Parathyroid adenoma (tissue), 2 donors: ENCODE results near the gene ERLIN1.

Experiments
- H2AFZ ChIP-seq: fragments of 300-600 bp; sonication (generic); one replicate; pipeline ENCODE4 v1.7.0; 2017; ENCODE audit warnings: antibody characterized with exemption, mild to moderate bottlenecking
- H3K27ac ChIP-seq: fragments of 300-600 bp; sonication (generic); one replicate; pipeline ENCODE4 v1.7.0; 2017
- H3K27me3 ChIP-seq: fragments of 300-600 bp; sonication (generic); one replicate; pipeline ENCODE4 v1.7.0; 2017; ENCODE audit warnings: low read length; ENCODE audit not compliant: control insufficient read depth, insufficient read depth
- H3K36me3 ChIP-seq: fragments of 300-600 bp; sonication (generic); one replicate; pipeline ENCODE4 v1.7.0; 2017; ENCODE audit warnings: low read length; ENCODE audit not compliant: control insufficient read depth, insufficient read depth
- H3K4me1 ChIP-seq: fragments of 300-600 bp; sonication (generic); one replicate; pipeline ENCODE4 v1.7.0; 2017; ENCODE audit warnings: control low read depth
- H3K4me2 ChIP-seq: fragments of 300-600 bp; sonication (generic); one replicate; pipeline ENCODE4 v1.7.0; 2017; ENCODE audit warnings: low read length
- H3K4me3 ChIP-seq: fragments of 300-600 bp; sonication (generic); one replicate; pipeline ENCODE4 v1.7.0; 2017; ENCODE audit warnings: low read depth, low read length
- H3K79me2 ChIP-seq: fragments of 300-600 bp; sonication (generic); one replicate; pipeline ENCODE4 v1.7.0; 2017; ENCODE audit warnings: control low read depth
- H3K9ac ChIP-seq: fragments of 300-600 bp; sonication (generic); one replicate; pipeline ENCODE4 v1.7.0; 2017; ENCODE audit warnings: mild to moderate bottlenecking
- H3K9me3 ChIP-seq: fragments of 300-600 bp; sonication (generic); one replicate; pipeline ENCODE4 v1.7.0; 2017; ENCODE audit warnings: low read length; ENCODE audit not compliant: control insufficient read depth
- CTCF ChIP-seq: fragments of 300-600 bp; sonication (generic); IDR thresholded peaks from one replicate; pipeline ENCODE4 v1.7.0; 2017; ENCODE audit warnings: antibody characterized with exemption, mild to moderate bottlenecking
- donor health status: primary hyperparathyroidism.

The ERLIN1 gene

DNA sequence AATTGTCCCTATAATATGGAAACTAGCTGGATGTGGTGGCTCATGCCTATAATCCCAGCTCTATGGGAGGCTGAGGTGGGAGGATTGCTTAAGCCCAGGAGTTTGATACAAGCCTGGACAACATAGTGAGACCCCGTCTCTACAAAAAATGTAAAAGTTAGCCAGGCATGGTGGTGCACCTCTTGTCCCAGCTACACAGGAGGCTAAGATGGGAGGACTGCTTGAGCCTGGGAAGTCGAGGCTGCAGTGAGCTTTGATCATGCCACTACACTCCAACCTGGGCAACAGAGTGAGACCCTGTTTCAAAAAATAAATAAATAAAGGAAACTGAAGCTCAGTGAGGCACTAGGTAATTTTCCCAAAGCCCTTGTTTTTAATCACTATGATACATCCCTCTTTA lies 15.7 kb upstream of the ERLIN1 start:
- Histone ChIP-seq H3K9ac (no peak overlapping the region), H3K4me3 (no peak overlapping the region), H3K4me1 (no peaks in the 10 kb centered on the region), H3K27ac (no peak overlapping the region), H3K27me3 (no peaks in the 10 kb centered on the region), H3K9me3 (no peaks in the 10 kb centered on the region), H3K36me3 (no peaks in the 10 kb centered on the region), H2AFZ (no peak overlapping the region), H3K79me2 (peaks cover 3% of the 10 kb centered on the region), H3K4me2 (no peak overlapping the region)
- no peak for TF ChIP-seq CTCF

DNA sequence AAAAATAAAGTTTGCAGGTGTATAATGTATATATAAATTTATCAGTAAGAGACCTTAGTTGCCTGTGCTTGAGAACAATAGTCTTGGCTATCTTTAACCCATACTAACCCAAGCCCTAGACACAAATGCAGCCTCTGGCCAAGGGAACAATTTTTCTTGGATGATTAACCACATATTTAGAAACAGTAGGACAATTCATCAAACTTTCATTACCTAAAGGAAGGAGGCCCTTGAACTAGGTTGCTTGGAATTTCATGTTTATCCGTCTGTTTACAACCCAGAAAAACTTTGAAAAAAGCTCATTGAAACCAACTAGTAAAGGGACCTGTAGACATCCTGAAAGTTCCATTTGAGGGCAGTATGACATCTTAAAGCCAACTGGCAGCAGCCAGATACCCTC lies 8.9 kb upstream of the ERLIN1 start:
- H2AFZ ChIP-seq: no peak overlapping the region
- H3K4me2 ChIP-seq: no peak overlapping the region
- no peak overlapping the region for H3K4me3 ChIP-seq
- H3K27ac ChIP-seq: no peak overlapping the region
- no peaks in the 10 kb centered on the region for H3K79me2 ChIP-seq
- H3K27me3 ChIP-seq: no peaks in the 10 kb centered on the region
- H3K36me3 ChIP-seq: no peaks in the 10 kb centered on the region
- TF ChIP-seq CTCF: no peak
- no peaks in the 10 kb centered on the region for H3K9me3 ChIP-seq
- no peak overlapping the region for H3K9ac ChIP-seq
- H3K4me1 ChIP-seq: no peaks in the 10 kb centered on the region

DNA sequence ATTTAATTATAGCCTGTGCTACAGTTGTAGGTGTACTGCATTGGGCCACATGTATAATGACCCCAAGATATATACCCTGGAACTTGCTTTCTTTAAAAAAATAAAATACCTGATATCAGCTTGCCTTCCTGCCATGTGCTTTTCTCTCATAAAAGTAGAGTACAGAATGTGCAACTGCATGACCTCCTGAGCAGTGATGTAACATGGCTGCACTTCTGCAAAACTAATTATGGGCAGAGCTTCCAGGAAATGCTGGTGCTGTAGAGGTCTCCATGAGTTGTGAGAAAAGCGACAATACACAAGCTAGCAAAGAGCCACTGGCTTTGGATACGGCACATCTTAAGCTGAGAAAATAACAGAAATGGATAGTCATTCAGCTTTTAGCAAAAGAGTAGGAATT lies 6.5 kb upstream of the ERLIN1 start:
- Histone ChIP-seq H3K36me3 (no peaks in the 10 kb centered on the region), H3K27ac (no peak overlapping the region), H3K27me3 (no peaks in the 10 kb centered on the region)

GRCh38 chr10:100186253-100187212 lies 704 bp upstream of the ERLIN1 start:
- H3K4me1 ChIP-seq: peaks cover 11% of the 10 kb centered on the region
- H3K79me2 ChIP-seq: peaks cover 10% of the 10 kb centered on the region
- peak overlapping the region; percentile 93 for H2AFZ ChIP-seq
- H3K9ac ChIP-seq: no peak overlapping the region
- TF ChIP-seq CTCF: no peak
- peak overlapping the region; percentile 74 for H3K27ac ChIP-seq
- H3K4me3 ChIP-seq: peak overlapping the region; percentile 82
- H3K9me3 ChIP-seq: no peaks in the 10 kb centered on the region
- peak overlapping the region; percentile 85 for H3K4me2 ChIP-seq
- H3K36me3 ChIP-seq: no peaks in the 10 kb centered on the region
- no peaks in the 10 kb centered on the region for H3K27me3 ChIP-seq

More for the DNA sequence above, 6.5 kb upstream of the ERLIN1 start:
- no peak for TF ChIP-seq CTCF
- Histone ChIP-seq H3K79me2 (no peaks in the 10 kb centered on the region), H3K4me1 (no peaks in the 10 kb centered on the region), H3K4me3 (no peak overlapping the region), H3K4me2 (no peak overlapping the region), H3K9me3 (no peaks in the 10 kb centered on the region), H3K9ac (no peak overlapping the region), H2AFZ (no peak overlapping the region)

- no peak for TF ChIP-seq CTCF
- Histone ChIP-seq H2AFZ (peak overlapping the region; percentile 93), H3K4me2 (peak overlapping the region; percentile 66), H3K79me2 (peaks cover 10% of the 10 kb centered on the region), H3K27me3 (no peaks in the 10 kb centered on the region), H3K4me3 (peak overlapping the region; percentile 82), H3K27ac (peak overlapping the region; percentile 74), H3K9ac (no peak overlapping the region), H3K9me3 (no peaks in the 10 kb centered on the region), H3K4me1 (peaks cover 11% of the 10 kb centered on the region), H3K36me3 (no peaks in the 10 kb centered on the region)
Observed at GRCh38 chr10:100184840-100185239, 989 bp downstream of the ERLIN1 start.
